GM23338 (cell line): ENCODE results near the gene L1CAM. TPM values are rescaled to one million over a fixed set of nuclear protein-coding genes. Genes with fewer than 3 reads are reported as not detected.

Experiments used
- ATAC-seq: fragments of 200-7000 bp; cut with Tn5 transposase; 3 replicates; pipeline ENCODE4 v1.9.1; 2020
- DNase-seq: peaks from one replicate; pipeline ENCODE4 v3.0.0-alpha.2; 2015; ENCODE audit warnings: low spot score
- H2AFZ ChIP-seq: fragments of 200-600 bp; sonication (generic); 2 replicates; pipeline ENCODE4 v1.8.0; 2016; ENCODE audit warnings: antibody characterized with exemption, mild to moderate bottlenecking, moderate library complexity
- H3F3A ChIP-seq: fragments of 200-600 bp; sonication (generic); replicated peaks from 2 replicates; pipeline ENCODE4 v1.8.0; 2017; ENCODE audit warnings: antibody characterized with exemption, mixed run types, low read depth
- H3K27ac ChIP-seq: fragments of 200-600 bp; sonication (generic); 2 replicates; pipeline ENCODE4 v1.6.1; 2016; ENCODE audit warnings: low read depth
- H3K27me3 ChIP-seq: fragments of 200-600 bp; sonication (generic); 2 replicates; pipeline ENCODE4 v1.8.0; 2016; ENCODE audit warnings: mild to moderate bottlenecking, mixed run types, moderate library complexity; ENCODE audit not compliant: insufficient read depth
- H3K36me3 ChIP-seq: fragments of 200-600 bp; sonication (generic); 2 replicates; pipeline ENCODE4 v1.8.0; 2016; ENCODE audit warnings: mild to moderate bottlenecking; ENCODE audit not compliant: insufficient read depth
- H3K4me1 ChIP-seq: fragments of 200-600 bp; sonication (generic); 2 replicates; pipeline ENCODE4 v1.8.0; 2016; ENCODE audit warnings: mild to moderate bottlenecking, moderate library complexity; ENCODE audit not compliant: insufficient read depth
- H3K4me2 ChIP-seq: fragments of 200-600 bp; sonication (generic); 2 replicates; pipeline ENCODE4 v1.7.1; 2017; ENCODE audit warnings: mixed run types
- H3K4me3 ChIP-seq: fragments of 200-600 bp; sonication (generic); 2 replicates; pipeline ENCODE4 v1.6.1; 2016; ENCODE audit warnings: mixed run types
- H3K79me2 ChIP-seq: fragments of 200-600 bp; sonication (generic); replicated peaks from 2 replicates; pipeline ENCODE4 v1.8.0; 2017; ENCODE audit warnings: mild to moderate bottlenecking; ENCODE audit not compliant: insufficient read depth
- H3K9me2 ChIP-seq: fragments of 200-600 bp; sonication (generic); 2 replicates; pipeline ENCODE4 v1.8.0; 2017; ENCODE audit not compliant: insufficient read depth
- H4K20me1 ChIP-seq: fragments of 200-600 bp; sonication (generic); replicated peaks from 2 replicates; pipeline ENCODE4 v1.8.0; 2017; ENCODE audit warnings: mild to moderate bottlenecking; ENCODE audit not compliant: insufficient read depth
- H3K27ac Mint-ChIP-seq: 2 replicates; pipeline ENCODE4 v1.8.0; 2020; ENCODE audit warnings: inconsistent platforms, mild to moderate bottlenecking, moderate library complexity, mixed read lengths
- H3K27me3 Mint-ChIP-seq: 3 replicates; pipeline ENCODE4 v1.8.0; 2022; ENCODE audit warnings: low read depth, mild to moderate bottlenecking, moderate library complexity, mixed read lengths, inconsistent platforms; ENCODE audit not compliant: insufficient read depth, poor library complexity
- H3K36me3 Mint-ChIP-seq: 3 replicates; pipeline ENCODE4 v1.8.0; 2021; ENCODE audit warnings: low read depth, mild to moderate bottlenecking, inconsistent platforms, moderate library complexity, mixed read lengths
- H3K4me1 Mint-ChIP-seq: 3 replicates; pipeline ENCODE4 v1.8.0; 2020; ENCODE audit warnings: mild to moderate bottlenecking, inconsistent platforms, mixed read lengths
- H3K4me3 Mint-ChIP-seq: 3 replicates; pipeline ENCODE4 v1.8.0; 2021; ENCODE audit warnings: moderate library complexity, mild to moderate bottlenecking, inconsistent platforms, mixed read lengths
- H3K9me3 Mint-ChIP-seq: 3 replicates; pipeline ENCODE4 v1.8.0; 2020; ENCODE audit warnings: moderate library complexity, mild to moderate bottlenecking, inconsistent platforms, mixed read lengths
- CREB1 ChIP-seq: fragments of 250-450 bp; sonication (Bioruptor Pico); IDR thresholded peaks from 2 replicates; pipeline ENCODE4 v1.5.0; 2020; ENCODE audit warnings: low read depth, mild to moderate bottlenecking, moderate library complexity
- EZH2 ChIP-seq: fragments of 200-600 bp; sonication (generic); IDR thresholded peaks from one replicate; pipeline ENCODE4 v1.8.0; 2017; ENCODE audit warnings: antibody characterized with exemption, mild to moderate bottlenecking, low read depth; ENCODE audit not compliant: unreplicated experiment
- EZH2phosphoT487 ChIP-seq: fragments of 200-600 bp; sonication (generic); IDR thresholded peaks from one replicate; pipeline ENCODE4 v1.8.1; 2018; ENCODE audit warnings: antibody characterized with exemption; ENCODE audit not compliant: unreplicated experiment
- JUNB ChIP-seq: IDR thresholded peaks from one replicate; pipeline ENCODE4 v1.6.1; 2016; ENCODE audit warnings: antibody characterized with exemption; ENCODE audit not compliant: unreplicated experiment
- NANOG ChIP-seq: IDR thresholded peaks from 2 replicates; pipeline ENCODE4 v1.6.1; 2016; ENCODE audit warnings: antibody characterized with exemption, borderline replicate concordance
- POLR2AphosphoS5 ChIP-seq: IDR thresholded peaks from 2 replicates; pipeline ENCODE4 v1.6.1; 2016; ENCODE audit warnings: antibody characterized with exemption, low read depth
- STAT1 ChIP-seq: IDR thresholded peaks from one replicate; pipeline ENCODE4 v1.6.1; 2016; ENCODE audit warnings: antibody characterized with exemption; ENCODE audit not compliant: unreplicated experiment
- ZNF114 ChIP-seq: fragments of 250-450 bp; sonication (Bioruptor Pico); IDR thresholded peaks from 2 replicates; pipeline ENCODE4 v1.5.0; 2020; ENCODE audit warnings: mild to moderate bottlenecking, moderate library complexity
- ZNF331 ChIP-seq: fragments of 250-450 bp; sonication (Bioruptor Pico); IDR thresholded peaks from 2 replicates; pipeline ENCODE4 v1.5.0; 2020; ENCODE audit warnings: low read depth, mild to moderate bottlenecking, moderate library complexity
- polyA plus RNA-seq: library from polyadenylated mRNA; unstranded; fragments of >200 nt; fragmentation: Nextera tagmentation; extraction: Ambion mirVana; gene quantifications from 2 replicates; pipeline ENCODE4 v1.2.1, GENCODE V29; 2016
- total RNA-seq: library from RNA; depleted of rRNA; stranded (reverse); fragments of >200 nt; shearing (Covaris generic); gene quantifications from 2 replicates; pipeline ENCODE4 v1.2.3, GENCODE V29; 2014
- TF ChIP-seq, protein P1 (sequence below): IDR thresholded peaks from 2 replicates; pipeline ENCODE4 v1.6.1; 2016; ENCODE audit warnings: antibody characterized with exemption
- TF ChIP-seq, protein P2 (sequence below), 2 experiments: fragments of 200-600 bp in 1 of 2; sonication (generic) in 1 of 2; conservative IDR thresholded peaks; 2 replicates each; pipeline versions ENCODE4 v1.5.1 to v1.6.1; 2016 to 2017; ENCODE audit warnings: antibody characterized with exemption in 2 of 2, low read depth in 2 of 2, mild to moderate bottlenecking in 2 of 2, moderate library complexity in 1 of 2
- TF ChIP-seq, protein P3 (sequence below): fragments of 250-450 bp; sonication (Bioruptor Pico); IDR thresholded peaks from 2 replicates; pipeline ENCODE4 v1.5.0; 2020; ENCODE audit warnings: mild to moderate bottlenecking, moderate library complexity
- TF ChIP-seq, protein P4 (sequence below): IDR thresholded peaks from one replicate; pipeline ENCODE4 v1.6.1; 2018; ENCODE audit warnings: antibody characterized with exemption; ENCODE audit not compliant: unreplicated experiment

Gene L1CAM
- total and polyA plus RNA-seq, 2 experiments from 2014 or later, result 7.4 to 29.2 TPM

DNA sequence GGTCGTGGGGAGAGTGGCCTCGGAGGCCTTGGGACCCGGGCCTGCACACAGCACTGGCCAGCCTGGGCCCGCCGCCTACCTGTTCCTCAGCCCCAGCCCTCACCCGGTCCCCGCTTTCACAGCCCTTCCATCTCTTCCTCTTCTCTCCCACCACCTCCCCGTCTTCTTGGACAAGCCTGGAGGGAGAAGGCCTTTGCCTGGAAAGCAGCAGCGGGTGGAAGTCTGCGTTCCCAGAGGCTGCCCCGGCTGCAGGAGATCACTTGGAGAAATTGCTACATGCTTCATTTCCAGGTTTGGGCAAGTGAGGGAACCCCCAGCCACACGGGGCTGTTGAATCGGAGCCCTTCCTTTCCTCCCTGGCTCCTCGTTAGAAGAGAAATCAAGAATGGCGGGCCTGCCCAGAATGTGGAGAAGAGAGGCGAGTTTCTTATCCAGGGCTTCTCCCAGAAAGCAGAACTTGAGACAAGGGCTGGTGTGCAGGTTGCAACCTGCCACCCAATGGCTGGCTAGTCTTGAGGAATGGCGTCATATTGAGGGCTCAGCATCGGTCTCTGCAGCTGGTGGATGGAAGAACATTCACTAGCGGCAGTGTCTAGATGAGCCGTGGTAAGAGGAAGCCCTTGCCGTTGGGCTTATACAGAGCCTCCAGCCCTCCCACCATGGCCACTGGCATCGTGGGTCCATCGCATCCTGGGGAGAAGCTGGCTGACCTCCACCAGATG is 54.4 kb downstream of the L1CAM start:
- peak overlapping the region; percentile 74 for H3K4me3 Mint-ChIP-seq
- H3K36me3 ChIP-seq, result no peaks in the 10 kb centered on the region
- H4K20me1 ChIP-seq, result no peaks in the 10 kb centered on the region
- DNase-seq, result no peak
- H3K9me2 ChIP-seq, result no peaks in the 10 kb centered on the region
- peaks cover 6% of the 10 kb centered on the region; the same call in 1 of the 2 replicates for H3K4me1 ChIP-seq
- ATAC-seq, result peak; percentile 10
- no peaks in the 10 kb centered on the region for H3K9me3 Mint-ChIP-seq
- peaks cover 12% of the 10 kb centered on the region for H3K27me3 Mint-ChIP-seq
- H3K4me1 Mint-ChIP-seq, result peaks cover 24% of the 10 kb centered on the region
- H3F3A ChIP-seq, result no peaks in the 10 kb centered on the region
- no peaks in the 10 kb centered on the region for H3K27me3 ChIP-seq
- peaks cover 20% of the 10 kb centered on the region for H3K36me3 Mint-ChIP-seq
- H3K4me2 ChIP-seq, result peak overlapping the region; percentile 84
- TF ChIP-seq ZNF331 (CRISPR knock-in tag), result no peak
- TF ChIP-seq EZH2, result no peak
- TF ChIP-seq ZNF114 (CRISPR knock-in tag), result no peak
- no peak for TF ChIP-seq EZH2phosphoT487
- TF ChIP-seq, protein P1, sequence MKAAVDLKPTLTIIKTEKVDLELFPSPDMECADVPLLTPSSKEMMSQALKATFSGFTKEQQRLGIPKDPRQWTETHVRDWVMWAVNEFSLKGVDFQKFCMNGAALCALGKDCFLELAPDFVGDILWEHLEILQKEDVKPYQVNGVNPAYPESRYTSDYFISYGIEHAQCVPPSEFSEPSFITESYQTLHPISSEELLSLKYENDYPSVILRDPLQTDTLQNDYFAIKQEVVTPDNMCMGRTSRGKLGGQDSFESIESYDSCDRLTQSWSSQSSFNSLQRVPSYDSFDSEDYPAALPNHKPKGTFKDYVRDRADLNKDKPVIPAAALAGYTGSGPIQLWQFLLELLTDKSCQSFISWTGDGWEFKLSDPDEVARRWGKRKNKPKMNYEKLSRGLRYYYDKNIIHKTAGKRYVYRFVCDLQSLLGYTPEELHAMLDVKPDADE, result no peak
- TF ChIP-seq, protein P2, sequence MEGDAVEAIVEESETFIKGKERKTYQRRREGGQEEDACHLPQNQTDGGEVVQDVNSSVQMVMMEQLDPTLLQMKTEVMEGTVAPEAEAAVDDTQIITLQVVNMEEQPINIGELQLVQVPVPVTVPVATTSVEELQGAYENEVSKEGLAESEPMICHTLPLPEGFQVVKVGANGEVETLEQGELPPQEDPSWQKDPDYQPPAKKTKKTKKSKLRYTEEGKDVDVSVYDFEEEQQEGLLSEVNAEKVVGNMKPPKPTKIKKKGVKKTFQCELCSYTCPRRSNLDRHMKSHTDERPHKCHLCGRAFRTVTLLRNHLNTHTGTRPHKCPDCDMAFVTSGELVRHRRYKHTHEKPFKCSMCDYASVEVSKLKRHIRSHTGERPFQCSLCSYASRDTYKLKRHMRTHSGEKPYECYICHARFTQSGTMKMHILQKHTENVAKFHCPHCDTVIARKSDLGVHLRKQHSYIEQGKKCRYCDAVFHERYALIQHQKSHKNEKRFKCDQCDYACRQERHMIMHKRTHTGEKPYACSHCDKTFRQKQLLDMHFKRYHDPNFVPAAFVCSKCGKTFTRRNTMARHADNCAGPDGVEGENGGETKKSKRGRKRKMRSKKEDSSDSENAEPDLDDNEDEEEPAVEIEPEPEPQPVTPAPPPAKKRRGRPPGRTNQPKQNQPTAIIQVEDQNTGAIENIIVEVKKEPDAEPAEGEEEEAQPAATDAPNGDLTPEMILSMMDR (conservative IDR thresholded peaks at IDR 0.05; ENCODE audit: low read depth in 2 of 2), result no peak
- TF ChIP-seq, protein P3, sequence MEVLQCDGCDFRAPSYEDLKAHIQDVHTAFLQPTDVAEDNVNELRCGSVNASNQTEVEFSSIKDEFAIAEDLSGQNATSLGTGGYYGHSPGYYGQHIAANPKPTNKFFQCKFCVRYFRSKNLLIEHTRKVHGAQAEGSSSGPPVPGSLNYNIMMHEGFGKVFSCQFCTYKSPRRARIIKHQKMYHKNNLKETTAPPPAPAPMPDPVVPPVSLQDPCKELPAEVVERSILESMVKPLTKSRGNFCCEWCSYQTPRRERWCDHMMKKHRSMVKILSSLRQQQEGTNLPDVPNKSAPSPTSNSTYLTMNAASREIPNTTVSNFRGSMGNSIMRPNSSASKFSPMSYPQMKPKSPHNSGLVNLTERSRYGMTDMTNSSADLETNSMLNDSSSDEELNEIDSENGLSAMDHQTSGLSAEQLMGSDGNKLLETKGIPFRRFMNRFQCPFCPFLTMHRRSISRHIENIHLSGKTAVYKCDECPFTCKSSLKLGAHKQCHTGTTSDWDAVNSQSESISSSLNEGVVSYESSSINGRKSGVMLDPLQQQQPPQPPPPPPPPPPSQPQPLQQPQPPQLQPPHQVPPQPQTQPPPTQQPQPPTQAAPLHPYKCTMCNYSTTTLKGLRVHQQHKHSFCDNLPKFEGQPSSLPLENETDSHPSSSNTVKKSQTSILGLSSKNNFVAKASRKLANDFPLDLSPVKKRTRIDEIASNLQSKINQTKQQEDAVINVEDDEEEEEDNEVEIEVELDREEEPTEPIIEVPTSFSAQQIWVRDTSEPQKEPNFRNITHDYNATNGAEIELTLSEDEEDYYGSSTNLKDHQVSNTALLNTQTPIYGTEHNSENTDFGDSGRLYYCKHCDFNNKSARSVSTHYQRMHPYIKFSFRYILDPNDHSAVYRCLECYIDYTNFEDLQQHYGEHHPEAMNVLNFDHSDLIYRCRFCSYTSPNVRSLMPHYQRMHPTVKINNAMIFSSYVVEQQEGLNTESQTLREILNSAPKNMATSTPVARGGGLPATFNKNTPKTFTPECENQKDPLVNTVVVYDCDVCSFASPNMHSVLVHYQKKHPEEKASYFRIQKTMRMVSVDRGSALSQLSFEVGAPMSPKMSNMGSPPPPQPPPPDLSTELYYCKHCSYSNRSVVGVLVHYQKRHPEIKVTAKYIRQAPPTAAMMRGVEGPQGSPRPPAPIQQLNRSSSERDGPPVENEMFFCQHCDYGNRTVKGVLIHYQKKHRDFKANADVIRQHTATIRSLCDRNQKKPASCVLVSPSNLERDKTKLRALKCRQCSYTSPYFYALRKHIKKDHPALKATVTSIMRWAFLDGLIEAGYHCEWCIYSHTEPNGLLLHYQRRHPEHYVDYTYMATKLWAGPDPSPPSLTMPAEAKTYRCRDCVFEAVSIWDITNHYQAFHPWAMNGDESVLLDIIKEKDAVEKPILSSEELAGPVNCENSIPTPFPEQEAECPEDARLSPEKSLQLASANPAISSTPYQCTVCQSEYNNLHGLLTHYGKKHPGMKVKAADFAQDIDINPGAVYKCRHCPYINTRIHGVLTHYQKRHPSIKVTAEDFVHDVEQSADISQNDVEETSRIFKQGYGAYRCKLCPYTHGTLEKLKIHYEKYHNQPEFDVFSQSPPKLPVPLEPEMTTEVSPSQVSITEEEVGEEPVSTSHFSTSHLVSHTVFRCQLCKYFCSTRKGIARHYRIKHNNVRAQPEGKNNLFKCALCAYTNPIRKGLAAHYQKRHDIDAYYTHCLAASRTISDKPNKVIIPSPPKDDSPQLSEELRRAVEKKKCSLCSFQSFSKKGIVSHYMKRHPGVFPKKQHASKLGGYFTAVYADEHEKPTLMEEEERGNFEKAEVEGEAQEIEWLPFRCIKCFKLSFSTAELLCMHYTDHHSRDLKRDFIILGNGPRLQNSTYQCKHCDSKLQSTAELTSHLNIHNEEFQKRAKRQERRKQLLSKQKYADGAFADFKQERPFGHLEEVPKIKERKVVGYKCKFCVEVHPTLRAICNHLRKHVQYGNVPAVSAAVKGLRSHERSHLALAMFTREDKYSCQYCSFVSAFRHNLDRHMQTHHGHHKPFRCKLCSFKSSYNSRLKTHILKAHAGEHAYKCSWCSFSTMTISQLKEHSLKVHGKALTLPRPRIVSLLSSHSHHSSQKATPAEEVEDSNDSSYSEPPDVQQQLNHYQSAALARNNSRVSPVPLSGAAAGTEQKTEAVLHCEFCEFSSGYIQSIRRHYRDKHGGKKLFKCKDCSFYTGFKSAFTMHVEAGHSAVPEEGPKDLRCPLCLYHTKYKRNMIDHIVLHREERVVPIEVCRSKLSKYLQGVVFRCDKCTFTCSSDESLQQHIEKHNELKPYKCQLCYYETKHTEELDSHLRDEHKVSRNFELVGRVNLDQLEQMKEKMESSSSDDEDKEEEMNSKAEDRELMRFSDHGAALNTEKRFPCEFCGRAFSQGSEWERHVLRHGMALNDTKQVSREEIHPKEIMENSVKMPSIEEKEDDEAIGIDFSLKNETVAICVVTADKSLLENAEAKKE (CRISPR knock-in tag), result no peak
- TF ChIP-seq CREB1 (CRISPR knock-in tag), result no peak
- TF ChIP-seq NANOG, result no peak
- no peak for TF ChIP-seq STAT1
- no peak for TF ChIP-seq POLR2AphosphoS5
- TF ChIP-seq, protein P4, sequence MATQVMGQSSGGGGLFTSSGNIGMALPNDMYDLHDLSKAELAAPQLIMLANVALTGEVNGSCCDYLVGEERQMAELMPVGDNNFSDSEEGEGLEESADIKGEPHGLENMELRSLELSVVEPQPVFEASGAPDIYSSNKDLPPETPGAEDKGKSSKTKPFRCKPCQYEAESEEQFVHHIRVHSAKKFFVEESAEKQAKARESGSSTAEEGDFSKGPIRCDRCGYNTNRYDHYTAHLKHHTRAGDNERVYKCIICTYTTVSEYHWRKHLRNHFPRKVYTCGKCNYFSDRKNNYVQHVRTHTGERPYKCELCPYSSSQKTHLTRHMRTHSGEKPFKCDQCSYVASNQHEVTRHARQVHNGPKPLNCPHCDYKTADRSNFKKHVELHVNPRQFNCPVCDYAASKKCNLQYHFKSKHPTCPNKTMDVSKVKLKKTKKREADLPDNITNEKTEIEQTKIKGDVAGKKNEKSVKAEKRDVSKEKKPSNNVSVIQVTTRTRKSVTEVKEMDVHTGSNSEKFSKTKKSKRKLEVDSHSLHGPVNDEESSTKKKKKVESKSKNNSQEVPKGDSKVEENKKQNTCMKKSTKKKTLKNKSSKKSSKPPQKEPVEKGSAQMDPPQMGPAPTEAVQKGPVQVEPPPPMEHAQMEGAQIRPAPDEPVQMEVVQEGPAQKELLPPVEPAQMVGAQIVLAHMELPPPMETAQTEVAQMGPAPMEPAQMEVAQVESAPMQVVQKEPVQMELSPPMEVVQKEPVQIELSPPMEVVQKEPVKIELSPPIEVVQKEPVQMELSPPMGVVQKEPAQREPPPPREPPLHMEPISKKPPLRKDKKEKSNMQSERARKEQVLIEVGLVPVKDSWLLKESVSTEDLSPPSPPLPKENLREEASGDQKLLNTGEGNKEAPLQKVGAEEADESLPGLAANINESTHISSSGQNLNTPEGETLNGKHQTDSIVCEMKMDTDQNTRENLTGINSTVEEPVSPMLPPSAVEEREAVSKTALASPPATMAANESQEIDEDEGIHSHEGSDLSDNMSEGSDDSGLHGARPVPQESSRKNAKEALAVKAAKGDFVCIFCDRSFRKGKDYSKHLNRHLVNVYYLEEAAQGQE, result no peak
- no peak for TF ChIP-seq JUNB
- H3K27ac Mint-ChIP-seq, result no peak overlapping the region
- H3K4me3 ChIP-seq, result peak overlapping the region; percentile 63
- H2AFZ ChIP-seq, result no peak overlapping the region
- no peak overlapping the region for H3K27ac ChIP-seq
- peaks cover 41% of the 10 kb centered on the region for H3K79me2 ChIP-seq
